GM19324 (cell line): ENCODE data around the gene KNDC1.
"Not testable (repeated sequence)": the region's sequence is repeated elsewhere in the genome, so short reads cannot be mapped to it uniquely, and the experiment has no call there.

ENCODE experiments used
- ATAC-seq: cut with Tn5 transposase; IDR thresholded peaks from one replicate; pipeline ENCODE4 v1.9.1; 2021; ENCODE audit warnings: mild to moderate bottlenecking, moderate library complexity; ENCODE audit not compliant: unreplicated experiment, low FRiP score

The KNDC1 gene

GRCh38 chr10:133254421-133255120 is 94.6 kb downstream of the KNDC1 start:
- ATAC-seq, result no peak

- ATAC-seq, result no peak
Observed at GRCh38 chr10:133255323-133255722, 95.3 kb downstream of the KNDC1 start.

DNA sequence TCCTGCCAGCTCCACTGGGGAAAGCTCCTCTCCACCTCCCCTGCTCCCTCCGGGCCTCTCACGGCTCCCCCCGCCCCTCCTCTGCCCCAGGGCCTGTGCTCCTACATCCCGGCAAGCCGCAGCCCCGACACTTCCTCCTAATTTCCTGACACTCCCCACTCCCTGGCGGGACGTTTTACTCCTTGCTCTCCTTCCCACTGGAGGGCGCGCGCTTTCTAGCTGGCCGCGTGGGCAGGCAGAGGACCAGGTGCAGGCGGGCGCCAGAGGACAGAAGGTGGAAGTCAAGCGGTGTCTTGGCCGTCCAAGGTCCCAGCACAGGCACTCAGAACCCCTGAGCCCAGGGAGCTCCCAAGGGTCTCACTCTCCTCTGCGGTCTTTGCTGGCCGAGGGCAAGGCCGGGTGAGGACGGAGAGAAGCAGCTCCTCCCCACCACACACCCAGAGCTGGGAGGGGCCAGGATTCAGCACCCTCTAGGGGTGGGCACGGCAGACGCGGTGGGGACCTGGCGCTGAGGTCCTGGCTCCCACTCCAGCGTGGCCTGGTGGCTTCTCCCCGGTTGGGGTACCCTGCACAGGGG is 97.6 kb downstream of the KNDC1 start:
- ATAC-seq, result no peak

- no peak for ATAC-seq
Observed at GRCh38 chr10:133258066-133258817, 98.2 kb downstream of the KNDC1 start.

GRCh38 chr10:133258818-133259601 is 99.0 kb downstream of the KNDC1 start:
- ATAC-seq, result no peak

- ATAC-seq, result no peak
Observed at GRCh38 chr10:133259602-133259989, 99.6 kb downstream of the KNDC1 start.

GRCh38 chr10:133260895-133261725 is 101.1 kb downstream of the KNDC1 start:
- ATAC-seq, result peak; percentile 42

GRCh38 chr10:133261726-133262325 is 101.8 kb downstream of the KNDC1 start:
- ATAC-seq, result peak; percentile 69

DNA sequence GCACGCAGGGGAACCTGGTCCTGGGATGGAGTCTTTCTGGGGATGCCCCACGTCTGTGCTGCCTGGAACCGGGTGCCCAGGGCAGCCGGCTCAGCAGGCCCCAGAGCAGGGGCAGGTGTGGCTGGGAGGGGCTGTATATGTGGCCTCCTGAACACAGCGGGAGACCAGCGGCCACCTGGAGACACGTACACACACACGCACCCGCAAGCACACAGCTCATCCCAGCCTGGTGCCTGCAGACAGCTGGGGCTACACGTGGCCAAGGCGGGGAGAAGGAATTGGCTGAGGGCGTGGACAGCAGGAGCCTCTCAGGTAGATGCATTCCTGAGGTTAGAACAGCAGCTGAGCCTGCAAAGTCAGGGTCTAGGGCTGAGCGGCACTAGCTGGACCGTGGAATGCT is 102.7 kb downstream of the KNDC1 start:
- no peak for ATAC-seq

DNA sequence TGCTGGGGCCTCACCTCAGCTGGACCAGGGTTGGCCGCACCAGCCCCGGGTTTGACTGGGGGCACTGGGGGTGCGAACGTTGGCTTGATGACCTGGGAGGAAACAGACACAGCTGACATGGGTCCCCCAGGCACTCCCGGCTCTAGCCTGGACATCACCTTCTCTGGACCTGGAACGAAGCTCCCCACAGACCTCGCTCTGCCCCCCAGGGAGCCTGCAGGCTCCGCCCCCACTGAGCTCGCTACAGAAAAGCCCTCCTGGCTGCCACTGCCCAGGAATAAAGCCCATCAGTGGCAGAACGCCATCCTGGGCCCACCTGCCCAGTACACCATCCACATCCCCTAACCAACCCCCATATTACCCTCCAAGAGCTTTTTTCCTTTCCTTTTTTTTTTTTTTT is 103.7 kb downstream of the KNDC1 start:
- no peak for ATAC-seq

GRCh38 chr10:133264461-133264860 is 104.4 kb downstream of the KNDC1 start:
- ATAC-seq, result no peak

- not testable (repeated sequence) for ATAC-seq
Observed at GRCh38 chr10:133265052-133265451, 105.0 kb downstream of the KNDC1 start.

DNA sequence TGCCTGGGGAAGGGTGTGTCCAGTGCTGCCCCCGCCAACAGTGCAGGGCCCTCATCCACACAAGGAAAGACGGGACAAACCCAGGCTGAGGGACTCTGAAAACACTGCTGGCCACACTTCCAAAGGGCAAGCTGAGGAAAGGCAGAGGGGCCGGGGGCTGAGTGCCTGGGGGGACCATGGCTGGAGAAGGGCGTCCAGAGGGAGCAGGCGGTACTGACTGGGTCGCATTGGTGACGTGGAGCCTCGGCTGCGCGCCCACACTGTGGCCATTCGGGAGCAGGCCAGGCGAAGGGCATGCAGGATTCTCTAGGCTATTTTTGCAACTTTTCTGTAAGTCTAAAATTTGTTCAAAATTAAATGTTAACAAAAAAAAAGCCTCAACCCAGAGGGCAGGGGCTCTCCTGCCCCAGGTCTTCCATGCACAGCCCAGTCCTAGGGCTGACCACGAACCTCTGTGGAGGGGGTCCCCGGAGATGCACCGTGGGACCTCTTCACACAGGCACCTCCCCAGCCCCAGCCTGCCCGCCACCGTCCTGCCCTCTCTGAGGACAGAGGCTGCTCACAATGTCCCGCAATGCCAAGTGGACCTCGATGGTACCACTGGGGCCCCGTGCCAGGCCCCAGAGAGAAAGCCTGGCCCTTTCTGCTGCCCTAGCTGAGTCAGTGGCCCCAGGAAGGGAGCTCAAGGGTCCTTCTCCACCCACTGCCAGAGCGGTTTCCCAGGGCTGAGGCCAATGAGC is 106.2 kb downstream of the KNDC1 start:
- no peak for ATAC-seq

DNA sequence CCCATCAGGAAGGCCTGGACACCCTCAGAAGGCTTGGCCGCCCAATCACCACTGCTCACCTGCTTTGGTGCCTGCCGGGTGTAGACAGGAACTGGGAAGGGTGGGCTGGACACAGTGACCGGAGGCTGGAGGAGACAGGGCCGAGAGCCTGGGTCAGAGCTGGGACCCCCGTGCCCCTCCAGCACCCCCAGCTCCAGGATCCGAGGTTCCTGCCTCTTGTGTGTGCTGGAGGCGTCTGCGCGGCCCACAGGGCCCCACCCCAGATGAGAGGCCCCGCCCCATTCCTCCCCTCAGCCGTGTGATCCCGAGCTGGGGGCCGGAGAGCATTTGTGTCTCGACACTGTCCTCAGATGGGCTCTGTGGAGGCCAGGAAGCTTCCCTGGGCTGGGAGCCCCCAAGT is 107.3 kb downstream of the KNDC1 start:
- no peak for ATAC-seq

GRCh38 chr10:133267829-133268228 is 107.8 kb downstream of the KNDC1 start:
- ATAC-seq, result no peak

DNA sequence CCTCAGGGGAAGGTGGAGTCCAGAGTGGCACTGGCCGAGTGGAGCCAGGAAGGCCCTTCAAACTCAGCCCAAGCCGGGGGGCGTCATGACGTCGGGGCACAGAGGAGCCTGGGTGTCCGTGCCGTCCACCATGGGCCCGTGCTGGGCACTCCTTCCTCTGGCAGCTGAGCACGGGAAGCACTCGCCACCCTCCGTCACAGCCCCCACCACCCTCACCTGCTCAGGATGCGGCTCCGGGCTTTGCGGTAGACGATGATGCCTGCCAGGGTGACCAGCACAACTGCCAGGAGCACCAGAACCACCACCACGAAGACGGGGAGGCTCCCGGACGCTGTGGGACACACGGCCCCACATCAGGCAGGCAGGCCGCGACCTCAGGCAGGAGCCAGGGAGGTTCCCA is 108.5 kb downstream of the KNDC1 start:
- no peak for ATAC-seq

- ATAC-seq, result no peak
Observed at GRCh38 chr10:133269367-133269766, 109.3 kb downstream of the KNDC1 start.

DNA sequence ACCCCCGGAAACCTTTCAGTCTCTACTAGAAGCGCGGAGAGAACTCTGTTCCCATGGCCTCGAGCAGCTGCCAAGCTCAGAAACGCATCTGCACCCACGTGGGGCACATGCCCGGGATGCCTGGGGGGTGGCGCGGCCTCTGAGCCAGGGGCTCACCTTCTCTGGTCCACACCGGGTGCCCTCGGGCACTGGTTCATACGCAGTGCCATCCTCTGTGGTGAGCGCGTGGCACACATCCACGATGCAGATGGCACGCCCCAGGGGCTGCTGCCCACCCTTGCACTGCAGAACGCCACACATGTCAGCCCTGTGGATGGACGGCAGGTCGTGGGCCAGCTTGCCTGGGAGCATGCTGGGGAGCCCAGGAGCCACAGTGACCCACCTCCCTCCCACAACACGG is 110.2 kb downstream of the KNDC1 start:
- ATAC-seq, result no peak

- no peak for ATAC-seq
Observed at GRCh38 chr10:133270773-133271297, 110.8 kb downstream of the KNDC1 start.
